Esophagus muscularis mucosa (tissue), 3 donors: ENCODE measurements around the gene ADH7.

Experiments used
- POLR2A ChIP-seq: fragments of 450-650 bp; IDR thresholded peaks from one replicate; pipeline ENCODE4 v1.6.1; 2017; ENCODE audit warnings: antibody characterized with exemption, moderate library complexity, mild to moderate bottlenecking, low read depth
- TF ChIP-seq, protein P1 (sequence below), 3 experiments: fragments of 200-600 bp in 2 of 3; fragments of 450-650 bp in 1 of 3; sonication (generic) in 2 of 3; IDR thresholded peaks; one replicate each; pipeline ENCODE4 v1.5.1; 2017 to 2019; ENCODE audit warnings: antibody characterized with exemption in 3 of 3, mild to moderate bottlenecking in 2 of 3, moderate library complexity in 1 of 3

DNA sequence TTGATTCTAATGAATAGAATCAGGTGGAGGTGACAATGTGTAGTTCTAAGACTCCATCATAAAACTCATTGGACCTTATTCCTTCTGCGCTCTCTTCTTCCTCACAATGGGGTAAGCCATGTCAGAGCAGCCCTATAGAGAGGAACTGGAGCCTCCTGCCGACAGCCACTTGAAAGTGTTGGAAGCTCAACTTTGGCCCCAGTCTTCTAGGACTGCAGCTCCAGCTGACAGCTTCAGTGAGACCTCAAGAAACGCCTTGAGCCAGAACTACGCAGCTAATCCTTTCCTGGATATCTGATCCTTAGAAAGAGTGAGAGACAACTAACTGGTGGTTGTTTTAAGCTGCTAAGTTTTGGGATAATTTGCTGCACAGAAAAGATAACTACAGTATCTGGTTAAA lies 22.1 kb upstream of the ADH7 start:
- TF ChIP-seq, protein P1, sequence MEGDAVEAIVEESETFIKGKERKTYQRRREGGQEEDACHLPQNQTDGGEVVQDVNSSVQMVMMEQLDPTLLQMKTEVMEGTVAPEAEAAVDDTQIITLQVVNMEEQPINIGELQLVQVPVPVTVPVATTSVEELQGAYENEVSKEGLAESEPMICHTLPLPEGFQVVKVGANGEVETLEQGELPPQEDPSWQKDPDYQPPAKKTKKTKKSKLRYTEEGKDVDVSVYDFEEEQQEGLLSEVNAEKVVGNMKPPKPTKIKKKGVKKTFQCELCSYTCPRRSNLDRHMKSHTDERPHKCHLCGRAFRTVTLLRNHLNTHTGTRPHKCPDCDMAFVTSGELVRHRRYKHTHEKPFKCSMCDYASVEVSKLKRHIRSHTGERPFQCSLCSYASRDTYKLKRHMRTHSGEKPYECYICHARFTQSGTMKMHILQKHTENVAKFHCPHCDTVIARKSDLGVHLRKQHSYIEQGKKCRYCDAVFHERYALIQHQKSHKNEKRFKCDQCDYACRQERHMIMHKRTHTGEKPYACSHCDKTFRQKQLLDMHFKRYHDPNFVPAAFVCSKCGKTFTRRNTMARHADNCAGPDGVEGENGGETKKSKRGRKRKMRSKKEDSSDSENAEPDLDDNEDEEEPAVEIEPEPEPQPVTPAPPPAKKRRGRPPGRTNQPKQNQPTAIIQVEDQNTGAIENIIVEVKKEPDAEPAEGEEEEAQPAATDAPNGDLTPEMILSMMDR (IDR thresholded peaks at IDR 0.05) = no peak
- no peak for TF ChIP-seq POLR2A
